Muscle layer of colon (tissue), 2 donors: ENCODE results near the gene C1QL4.

Experiments
- H3K27ac ChIP-seq: one replicate; pipeline ENCODE4 v1.7.0; 2013; ENCODE audit warnings: low read depth, mild to moderate bottlenecking, low read length, moderate library complexity
- H3K27me3 ChIP-seq, 2 donors: one replicate each; pipeline ENCODE4 v1.7.0; 2013; ENCODE audit warnings: low read length in 2 of 2, mild to moderate bottlenecking in 2 of 2; ENCODE audit not compliant: insufficient read depth in 2 of 2, control insufficient read depth in 1 of 2
- H3K36me3 ChIP-seq: one replicate; pipeline ENCODE4 v1.7.0; 2013; ENCODE audit warnings: mild to moderate bottlenecking, low read length; ENCODE audit not compliant: insufficient read depth
- H3K4me1 ChIP-seq: one replicate; pipeline ENCODE4 v1.7.0; 2013; ENCODE audit warnings: mild to moderate bottlenecking, low read length; ENCODE audit not compliant: insufficient read depth
- H3K4me3 ChIP-seq, 2 donors: one replicate each; pipeline ENCODE4 v1.7.0; 2013; ENCODE audit warnings: low read length in 2 of 2, low read depth in 1 of 2, mild to moderate bottlenecking in 1 of 2, moderate library complexity in 1 of 2
- H3K9ac ChIP-seq: one replicate; pipeline ENCODE4 v1.7.0; 2013; ENCODE audit warnings: low read length
- H3K9me3 ChIP-seq: one replicate; pipeline ENCODE4 v1.7.0; 2013; ENCODE audit warnings: mild to moderate bottlenecking, low read length
- donor health status: abdominal sarcoma.
- donor health status: Adenocarcinoma of cecum.

The C1QL4 gene

GRCh38 chr12:49365542-49365941, 28.6 kb upstream of the C1QL4 start:
- Histone ChIP-seq H3K27ac (no peak overlapping the region), H3K4me3 (no peak overlapping the region), H3K9ac (no peak overlapping the region), H3K9me3 (no peaks in the 10 kb centered on the region), H3K4me1 (peaks cover 17% of the 10 kb centered on the region), H3K27me3 (no peaks in the 10 kb centered on the region), H3K36me3 (no peaks in the 10 kb centered on the region)

- H3K27ac ChIP-seq, result no peak overlapping the region
- H3K27me3 ChIP-seq, result no peaks in the 10 kb centered on the region
- H3K4me3 ChIP-seq, result no peak overlapping the region
- H3K4me1 ChIP-seq, result peaks cover 16% of the 10 kb centered on the region
- no peaks in the 10 kb centered on the region for H3K9me3 ChIP-seq
- H3K9ac ChIP-seq, result no peak overlapping the region
- H3K36me3 ChIP-seq, result no peaks in the 10 kb centered on the region
These were observed 28.0 kb upstream of the C1QL4 start for GRCh38 chr12:49364989-49365388.

- Histone ChIP-seq H3K4me3 (no peak overlapping the region), H3K27ac (no peak overlapping the region), H3K9ac (no peak overlapping the region), H3K36me3 (no peaks in the 10 kb centered on the region), H3K9me3 (no peaks in the 10 kb centered on the region), H3K4me1 (peaks cover 3% of the 10 kb centered on the region), H3K27me3 (no peaks in the 10 kb centered on the region)
These were observed 25.1 kb upstream of the C1QL4 start for GRCh38 chr12:49362077-49362476.

- Histone ChIP-seq H3K9me3 (no peaks in the 10 kb centered on the region), H3K36me3 (no peaks in the 10 kb centered on the region), H3K27ac (no peak overlapping the region), H3K9ac (no peak overlapping the region), H3K27me3 (no peaks in the 10 kb centered on the region), H3K4me3 (no peak overlapping the region), H3K4me1 (peaks cover 3% of the 10 kb centered on the region)
These were observed 22.7 kb upstream of the C1QL4 start for GRCh38 chr12:49359671-49360070.

- Histone ChIP-seq H3K27me3 (no peaks in the 10 kb centered on the region), H3K9ac (no peak overlapping the region), H3K9me3 (no peaks in the 10 kb centered on the region), H3K4me3 (no peak overlapping the region), H3K36me3 (no peaks in the 10 kb centered on the region), H3K4me1 (peaks cover 3% of the 10 kb centered on the region), H3K27ac (no peak overlapping the region)
These were observed 21.6 kb upstream of the C1QL4 start for GRCh38 chr12:49358483-49359141.

GRCh38 chr12:49357103-49357678, 20.2 kb upstream of the C1QL4 start:
- H3K4me3 ChIP-seq, result no peak overlapping the region
- no peaks in the 10 kb centered on the region for H3K36me3 ChIP-seq
- H3K4me1 ChIP-seq, result peaks cover 3% of the 10 kb centered on the region
- no peaks in the 10 kb centered on the region for H3K9me3 ChIP-seq
- peaks cover 0 to 8% of the 10 kb centered on the region in 2 donors for H3K27me3 ChIP-seq
- H3K27ac ChIP-seq, result no peak overlapping the region
- no peak overlapping the region for H3K9ac ChIP-seq

- H3K9ac ChIP-seq, result no peak overlapping the region
- no peaks in the 10 kb centered on the region for H3K36me3 ChIP-seq
- peaks cover 8 to 13% of the 10 kb centered on the region in 2 donors for H3K27me3 ChIP-seq
- no peak overlapping the region for H3K4me3 ChIP-seq
- H3K9me3 ChIP-seq, result no peaks in the 10 kb centered on the region
- H3K27ac ChIP-seq, result no peak overlapping the region
- H3K4me1 ChIP-seq, result peaks cover 3% of the 10 kb centered on the region
These were observed 18.9 kb upstream of the C1QL4 start for GRCh38 chr12:49355913-49356312.

GRCh38 chr12:49352351-49352750, 15.4 kb upstream of the C1QL4 start:
- Histone ChIP-seq H3K9me3 (no peaks in the 10 kb centered on the region), H3K36me3 (no peaks in the 10 kb centered on the region), H3K4me3 (no peak overlapping the region), H3K27me3 (peaks cover 35 to 38% of the 10 kb centered on the region in 2 donors), H3K9ac (no peak overlapping the region), H3K27ac (no peak overlapping the region), H3K4me1 (peaks cover 10% of the 10 kb centered on the region)

GRCh38 chr12:49349266-49349665, 12.3 kb upstream of the C1QL4 start:
- Histone ChIP-seq H3K4me1 (peaks cover 29% of the 10 kb centered on the region), H3K9me3 (no peaks in the 10 kb centered on the region), H3K27me3 (peaks cover 62 to 66% of the 10 kb centered on the region in 2 donors), H3K27ac (no peak overlapping the region), H3K36me3 (no peaks in the 10 kb centered on the region), H3K4me3 (no peak overlapping the region), H3K9ac (no peak overlapping the region)

GRCh38 chr12:49348781-49349180, 11.8 kb upstream of the C1QL4 start:
- Histone ChIP-seq H3K9ac (no peak overlapping the region), H3K4me3 (no peak overlapping the region), H3K4me1 (peaks cover 33% of the 10 kb centered on the region), H3K9me3 (no peaks in the 10 kb centered on the region), H3K36me3 (no peaks in the 10 kb centered on the region), H3K27me3 (peaks cover 67 to 71% of the 10 kb centered on the region in 2 donors), H3K27ac (no peak overlapping the region)

- no peaks in the 10 kb centered on the region for H3K9me3 ChIP-seq
- H3K4me3 ChIP-seq, result peak overlapping the region; percentile 3 to 57
- no peak overlapping the region for H3K9ac ChIP-seq
- H3K36me3 ChIP-seq, result no peaks in the 10 kb centered on the region
- H3K27me3 ChIP-seq, result peaks cover 71 to 83% of the 10 kb centered on the region in 2 donors
- no peak overlapping the region for H3K27ac ChIP-seq
- peaks cover 45% of the 10 kb centered on the region for H3K4me1 ChIP-seq
These were observed 10.6 kb upstream of the C1QL4 start for GRCh38 chr12:49347311-49348193.
